Upper lobe of left lung (tissue), 4 donors: ENCODE results near the gene TRMT1.

Experiments used
- EP300 ChIP-seq, 4 donors: sonication (generic); formaldehyde crosslinking; IDR thresholded peaks; one replicate each; pipeline ENCODE4 v1.5.1; 2017; ENCODE audit warnings: antibody characterized with exemption in 4 of 4, control low read depth in 2 of 4
- POLR2A ChIP-seq, 4 donors: fragments of 450-650 bp; IDR thresholded peaks; one replicate each; pipeline ENCODE4 v1.5.1; 2016 to 2017; ENCODE audit warnings: antibody characterized with exemption in 4 of 4, mild to moderate bottlenecking in 2 of 4
- POLR2AphosphoS5 ChIP-seq, 2 donors: sonication (generic); formaldehyde crosslinking; IDR thresholded peaks; one replicate each; pipeline ENCODE4 v1.5.1; 2017; ENCODE audit warnings: antibody characterized with exemption in 2 of 2
- TF ChIP-seq, protein P1 (sequence below), 6 experiments: fragments of 450-650 bp in 4 of 6; fragments of 200-600 bp in 2 of 6; sonication (generic) in 2 of 6; IDR thresholded peaks; one replicate each; pipeline ENCODE4 v1.5.1; 2016 to 2019; ENCODE audit warnings: antibody characterized with exemption in 6 of 6

DNA sequence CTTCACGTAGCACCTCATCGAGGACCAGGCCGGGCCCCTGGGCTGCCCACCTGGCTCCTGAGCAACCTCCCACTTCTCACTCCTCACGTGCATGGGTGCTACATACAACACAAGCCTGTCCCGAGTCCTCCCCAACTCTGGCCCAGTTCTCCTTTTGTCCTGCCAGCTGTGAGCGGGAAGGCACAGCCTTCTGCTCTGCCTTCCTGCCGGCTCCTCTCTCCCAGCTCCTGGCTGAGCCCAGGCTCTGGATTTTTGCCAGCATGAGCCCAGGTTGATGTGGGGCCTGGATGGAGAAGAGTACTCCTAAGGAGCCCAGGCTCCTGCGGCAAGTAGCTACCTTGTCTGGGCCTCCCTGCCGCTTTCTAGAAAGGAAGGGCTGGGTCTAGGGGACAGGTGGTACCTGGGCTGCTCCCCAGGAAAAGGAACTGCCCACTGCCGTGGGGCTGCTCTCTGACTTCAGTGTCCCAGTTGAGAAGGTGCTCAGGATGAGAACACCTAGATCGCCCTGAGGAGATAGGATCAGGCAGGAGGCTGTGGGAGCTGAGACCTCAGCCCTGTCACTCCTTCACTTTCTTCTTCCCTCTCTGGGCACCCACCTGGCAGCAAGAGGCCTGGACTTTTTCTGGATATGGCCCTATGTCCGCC lies 37.5 kb downstream of the TRMT1 start:
- TF ChIP-seq POLR2A (IDR thresholded peaks at IDR 0.05) (no peak), EP300 (IDR thresholded peaks at IDR 0.05) (no peak), POLR2AphosphoS5 (IDR thresholded peaks at IDR 0.05) (no peak)
- TF ChIP-seq, protein P1, sequence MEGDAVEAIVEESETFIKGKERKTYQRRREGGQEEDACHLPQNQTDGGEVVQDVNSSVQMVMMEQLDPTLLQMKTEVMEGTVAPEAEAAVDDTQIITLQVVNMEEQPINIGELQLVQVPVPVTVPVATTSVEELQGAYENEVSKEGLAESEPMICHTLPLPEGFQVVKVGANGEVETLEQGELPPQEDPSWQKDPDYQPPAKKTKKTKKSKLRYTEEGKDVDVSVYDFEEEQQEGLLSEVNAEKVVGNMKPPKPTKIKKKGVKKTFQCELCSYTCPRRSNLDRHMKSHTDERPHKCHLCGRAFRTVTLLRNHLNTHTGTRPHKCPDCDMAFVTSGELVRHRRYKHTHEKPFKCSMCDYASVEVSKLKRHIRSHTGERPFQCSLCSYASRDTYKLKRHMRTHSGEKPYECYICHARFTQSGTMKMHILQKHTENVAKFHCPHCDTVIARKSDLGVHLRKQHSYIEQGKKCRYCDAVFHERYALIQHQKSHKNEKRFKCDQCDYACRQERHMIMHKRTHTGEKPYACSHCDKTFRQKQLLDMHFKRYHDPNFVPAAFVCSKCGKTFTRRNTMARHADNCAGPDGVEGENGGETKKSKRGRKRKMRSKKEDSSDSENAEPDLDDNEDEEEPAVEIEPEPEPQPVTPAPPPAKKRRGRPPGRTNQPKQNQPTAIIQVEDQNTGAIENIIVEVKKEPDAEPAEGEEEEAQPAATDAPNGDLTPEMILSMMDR (IDR thresholded peaks at IDR 0.05): no peak
